NCI-H146 treated with DMSO at 0.1 percent for 48 hours (cell line): ENCODE results near the gene CELF2.

Source experiments
- DNase-seq: peaks from one replicate; lab custom pipeline; 2025; ENCODE audit not compliant: unreplicated experiment; lab: John Stamatoyannopoulos, UW

Gene CELF2

GRCh38 chr10:11317936-11318670 lies 300.4 kb downstream of the CELF2 start:
- DNase-seq, result no peak

GRCh38 chr10:11318826-11319598 lies 301.3 kb downstream of the CELF2 start:
- DNase-seq, result no peak

DNA sequence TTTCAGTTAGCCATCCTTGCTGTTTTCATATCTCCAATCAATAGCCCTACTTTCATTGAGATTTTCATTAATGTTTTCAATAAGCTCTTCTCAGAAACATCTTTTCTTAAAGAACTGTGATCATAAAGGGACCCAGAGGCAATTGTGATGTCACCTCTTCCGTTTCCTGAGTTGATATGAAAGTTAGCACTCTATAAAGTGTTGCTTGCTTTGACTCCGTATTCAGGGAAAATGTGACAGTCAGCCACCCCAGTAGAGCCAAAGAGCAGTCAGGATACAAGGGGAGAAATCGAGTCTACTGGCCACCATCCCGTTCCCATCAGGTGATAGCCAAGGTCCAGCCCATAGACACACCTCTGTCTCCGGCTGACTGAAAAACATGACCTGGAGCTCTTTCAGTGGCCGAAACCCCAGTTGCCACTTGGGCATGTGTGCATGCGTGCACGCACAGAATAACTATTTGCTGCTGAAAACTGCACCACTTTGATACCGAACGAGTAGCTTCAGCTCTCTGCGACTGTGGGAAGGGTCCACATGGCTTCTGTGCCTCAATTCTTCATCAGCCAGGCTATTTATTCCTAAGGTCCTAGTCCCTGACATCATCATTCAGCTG lies 302.4 kb downstream of the CELF2 start:
- no peak for DNase-seq

- no peak for DNase-seq
Observed at GRCh38 chr10:11320809-11321520, 303.3 kb downstream of the CELF2 start.

DNA sequence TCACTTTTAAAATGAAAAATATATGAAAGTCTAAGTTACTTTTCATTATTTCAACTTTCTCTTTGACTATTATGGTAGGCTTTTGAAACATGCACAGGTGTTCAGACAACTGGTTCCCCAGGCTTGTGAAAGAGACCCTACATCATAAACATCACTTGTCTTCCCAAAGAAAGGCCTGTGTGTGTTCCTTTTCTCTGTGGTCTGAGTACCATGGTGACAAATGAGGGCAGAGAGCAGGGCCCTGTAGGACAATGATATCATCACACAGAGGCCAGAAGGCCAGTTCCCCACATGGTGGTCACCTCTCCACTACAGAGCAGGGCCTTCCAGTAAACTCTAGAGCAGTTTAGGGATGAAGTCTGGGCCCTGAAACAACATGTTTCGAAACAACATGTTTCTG lies 305.0 kb downstream of the CELF2 start:
- DNase-seq, result no peak

- no peak for DNase-seq
Observed at GRCh38 chr10:11324761-11325321, 307.2 kb downstream of the CELF2 start.

- no peak for DNase-seq
Observed at GRCh38 chr10:11325817-11326216, 308.1 kb downstream of the CELF2 start.

DNA sequence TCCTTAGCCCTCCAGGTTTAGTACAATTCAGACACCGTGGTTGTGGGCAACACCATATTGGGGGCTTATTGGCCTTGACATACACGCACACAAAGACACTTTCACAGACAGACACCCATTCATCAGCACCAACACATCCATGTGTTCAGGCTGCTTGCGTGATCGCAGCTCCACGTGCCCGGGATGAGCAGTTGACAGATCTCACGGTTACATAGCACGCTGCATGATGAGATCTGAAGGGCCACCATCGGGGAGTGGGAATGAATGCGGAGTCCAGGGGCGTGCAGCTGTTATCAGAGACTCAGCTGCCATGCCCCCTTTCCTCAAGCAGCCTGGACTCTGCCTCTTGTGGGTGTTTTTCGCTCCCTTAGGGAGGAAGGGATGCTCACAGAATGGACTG lies 308.6 kb downstream of the CELF2 start:
- DNase-seq, result no peak

GRCh38 chr10:11326913-11327616 lies 309.4 kb downstream of the CELF2 start:
- no peak for DNase-seq

- no peak for DNase-seq
Observed at GRCh38 chr10:11328264-11329061, 310.8 kb downstream of the CELF2 start.

- no peak for DNase-seq
Observed at GRCh38 chr10:11329062-11329673, 311.5 kb downstream of the CELF2 start.

GRCh38 chr10:11330383-11331045 lies 312.8 kb downstream of the CELF2 start:
- DNase-seq, result no peak

DNA sequence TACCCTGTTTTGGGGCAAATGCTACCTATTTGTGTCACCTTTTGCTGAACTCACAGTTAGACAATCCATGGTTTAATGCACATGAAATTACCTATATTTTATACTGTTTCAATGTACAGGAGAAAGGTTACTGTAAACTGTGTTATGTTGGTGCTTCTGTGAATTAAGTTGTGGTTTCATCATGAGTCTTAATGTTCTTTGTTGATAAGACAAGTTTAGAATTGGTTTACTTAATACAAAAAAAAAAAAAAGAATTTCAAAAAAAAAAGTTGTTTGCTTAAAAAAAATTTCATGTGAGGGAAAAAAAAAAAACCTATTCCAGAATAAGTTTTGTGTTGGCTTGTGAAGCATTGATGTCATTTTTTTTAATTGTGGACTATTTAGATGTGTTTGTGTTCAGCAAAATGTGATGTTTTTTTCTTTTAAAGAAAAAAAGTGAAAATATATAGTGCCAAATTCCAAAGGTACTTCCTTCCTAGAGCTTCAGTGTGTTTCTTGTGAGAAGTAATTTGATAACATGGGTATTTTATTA lies 313.4 kb downstream of the CELF2 start:
- no peak for DNase-seq

- no peak for DNase-seq
Observed at GRCh38 chr10:11331726-11332125, 314.1 kb downstream of the CELF2 start.

DNA sequence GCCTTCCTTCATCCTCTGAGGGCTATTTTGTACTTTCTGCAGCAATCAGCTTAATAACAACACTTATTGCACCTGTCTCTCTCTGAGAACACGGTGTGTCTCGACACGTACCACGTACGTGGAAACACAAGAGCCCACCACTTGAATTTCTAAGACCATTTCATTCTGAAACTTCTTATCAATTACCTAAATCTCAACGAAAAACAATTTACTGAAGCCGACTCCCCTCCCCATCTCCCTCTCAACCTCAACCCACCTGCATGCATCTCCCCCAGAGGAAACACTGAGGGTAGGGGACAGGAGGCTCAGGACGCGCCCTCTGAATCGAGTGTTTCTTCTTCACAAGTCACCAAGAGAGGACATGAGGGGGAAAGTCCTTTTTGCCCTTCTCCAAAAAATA lies 315.2 kb downstream of the CELF2 start:
- no peak for DNase-seq

DNA sequence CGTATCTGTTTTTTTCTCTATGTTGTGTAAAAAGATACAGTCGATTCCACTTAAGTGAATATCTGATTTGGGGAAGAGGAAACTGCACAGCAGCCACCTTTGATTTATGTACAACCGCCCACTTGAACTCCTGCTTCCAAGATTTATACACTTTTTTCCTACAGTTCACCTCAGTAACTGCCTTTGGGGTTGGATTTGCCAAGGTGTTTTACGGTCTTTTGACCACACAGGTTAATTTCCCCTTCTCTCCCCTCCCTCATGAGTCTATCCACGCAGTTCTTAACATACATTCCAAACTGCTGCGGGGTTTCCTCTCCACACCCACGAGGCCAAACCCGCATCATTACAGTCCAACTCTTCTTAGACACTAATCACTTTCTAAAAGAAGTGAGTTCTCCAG lies 316.8 kb downstream of the CELF2 start:
- no peak for DNase-seq

- no peak for DNase-seq
Observed at GRCh38 chr10:11335167-11335652, 317.5 kb downstream of the CELF2 start.

DNA sequence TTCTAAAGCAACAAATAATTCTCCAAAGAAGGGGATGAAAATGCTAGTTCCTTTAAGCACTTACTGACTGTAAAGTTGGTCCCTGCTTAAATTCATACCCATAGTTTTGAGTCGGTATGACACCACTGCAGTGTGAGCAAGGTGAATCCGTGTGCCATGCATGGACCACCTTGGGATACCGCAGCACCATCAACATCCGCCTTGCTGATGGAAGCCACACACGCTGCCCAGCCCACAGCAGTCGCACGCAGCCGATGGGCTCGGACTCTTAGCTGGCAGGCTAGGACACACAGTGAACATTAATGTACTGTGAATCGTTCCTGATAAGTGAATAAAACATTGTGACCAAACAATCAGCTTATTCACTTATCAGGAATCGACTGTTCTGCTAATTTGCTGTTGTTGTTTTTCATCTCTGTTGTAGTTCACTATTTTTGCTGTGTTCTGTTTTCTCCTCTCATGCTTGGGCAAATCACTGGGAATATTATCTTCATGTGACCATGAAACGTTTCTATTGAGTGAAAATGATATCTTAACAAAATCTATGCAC lies 318.3 kb downstream of the CELF2 start:
- no peak for DNase-seq
